NCI-H2171 (cell line): Measurements from ENCODE around the gene TMEM178A.
"Not testable (repeated sequence)": the region's sequence is repeated elsewhere in the genome, so short reads cannot be mapped to it uniquely, and the experiment has no call there.

ENCODE experiments used
- DNase-seq: peaks from one replicate; lab custom pipeline; 2025; lab: John Stamatoyannopoulos, UW

Gene TMEM178A

DNA sequence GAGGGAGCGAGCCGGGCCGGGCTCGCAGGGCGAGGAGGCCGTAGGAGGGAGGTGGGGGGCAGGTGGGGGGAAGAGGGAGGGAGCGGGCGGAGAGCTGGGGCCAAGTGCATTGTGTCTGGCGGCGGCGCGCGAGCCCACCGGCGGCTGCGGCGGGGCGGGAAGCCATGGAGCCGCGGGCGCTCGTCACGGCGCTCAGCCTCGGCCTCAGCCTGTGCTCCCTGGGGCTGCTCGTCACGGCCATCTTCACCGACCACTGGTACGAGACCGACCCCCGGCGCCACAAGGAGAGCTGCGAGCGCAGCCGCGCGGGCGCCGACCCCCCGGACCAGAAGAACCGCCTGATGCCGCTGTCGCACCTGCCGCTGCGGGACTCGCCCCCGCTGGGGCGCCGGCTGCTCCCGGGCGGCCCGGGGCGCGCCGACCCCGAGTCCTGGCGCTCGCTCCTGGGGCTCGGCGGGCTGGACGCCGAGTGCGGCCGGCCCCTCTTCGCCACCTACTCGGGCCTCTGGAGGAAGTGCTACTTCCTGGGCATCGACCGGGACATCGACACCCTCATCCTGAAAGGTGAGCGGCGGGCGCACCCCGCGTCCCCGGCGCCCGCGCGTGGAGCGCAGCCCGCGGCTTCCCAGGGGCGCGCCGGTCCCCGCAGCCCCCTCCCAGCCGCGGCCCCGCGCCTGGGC, at the start of gene TMEM178A:
TSS of gene TMEM178A (plus strand) at position 107 of the 680 bp plus-strand sequence. CDS start at position 165, 58 bp downstream.
- DNase-seq: peak; percentile 12

DNA sequence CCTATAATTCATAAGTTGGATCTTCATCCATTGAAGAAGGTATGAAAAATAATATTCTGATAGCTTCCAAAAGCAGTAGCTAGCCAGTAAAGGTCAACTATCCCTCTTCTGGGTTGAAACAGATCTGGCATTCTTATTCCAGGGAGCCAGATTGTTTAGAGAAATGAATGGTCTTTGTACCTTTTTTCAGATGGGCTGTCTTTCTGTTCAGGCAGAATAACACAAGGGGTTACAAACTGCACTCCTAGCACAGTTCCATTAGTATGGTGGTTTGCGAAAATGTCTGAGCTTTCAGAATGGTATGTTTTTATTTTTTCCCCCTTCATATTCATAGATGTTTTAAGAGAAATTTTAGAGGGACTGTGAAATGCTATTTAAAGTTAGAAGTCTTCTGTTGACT, 47.5 kb upstream of the TMEM178A start:
- DNase-seq: no peak

DNA sequence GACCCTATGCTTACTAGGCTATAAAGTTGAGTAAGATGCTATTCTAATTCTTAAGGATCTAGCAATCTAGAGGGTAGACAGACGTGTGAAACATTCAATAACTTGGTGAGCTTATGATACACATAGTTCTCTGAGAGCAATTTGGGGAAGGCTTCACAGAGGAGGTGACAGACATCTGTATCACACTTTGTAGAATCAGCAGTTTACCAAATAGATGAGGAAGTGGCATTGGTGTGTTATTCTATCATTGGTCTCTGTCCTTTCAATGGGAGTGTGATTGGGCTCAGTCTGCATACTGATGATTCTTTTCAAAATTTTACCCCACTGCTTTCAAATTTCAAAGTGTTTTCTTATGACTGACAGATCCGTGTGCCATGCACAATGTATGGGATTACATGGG, 47.0 kb upstream of the TMEM178A start:
- no peak for DNase-seq

DNA sequence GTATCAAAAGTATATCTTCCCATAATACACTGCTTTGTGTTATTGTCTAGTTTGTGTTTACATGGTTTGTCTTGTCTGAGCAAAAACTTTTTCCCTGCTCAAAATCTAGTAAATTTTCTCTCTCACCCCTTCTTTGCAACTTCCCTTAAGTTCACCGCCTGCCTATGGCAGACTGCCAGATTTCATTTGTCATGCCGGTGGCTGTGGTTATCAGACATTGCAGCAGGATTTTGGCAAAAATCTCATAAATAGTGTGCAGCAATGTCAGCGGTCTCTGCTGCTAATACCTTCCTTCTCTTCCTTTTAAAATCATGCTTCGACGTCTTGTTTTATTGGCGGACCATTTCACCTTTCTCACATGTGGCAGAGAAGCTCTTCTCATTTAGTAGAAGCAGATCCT, 45.6 kb upstream of the TMEM178A start:
- no peak for DNase-seq

DNA sequence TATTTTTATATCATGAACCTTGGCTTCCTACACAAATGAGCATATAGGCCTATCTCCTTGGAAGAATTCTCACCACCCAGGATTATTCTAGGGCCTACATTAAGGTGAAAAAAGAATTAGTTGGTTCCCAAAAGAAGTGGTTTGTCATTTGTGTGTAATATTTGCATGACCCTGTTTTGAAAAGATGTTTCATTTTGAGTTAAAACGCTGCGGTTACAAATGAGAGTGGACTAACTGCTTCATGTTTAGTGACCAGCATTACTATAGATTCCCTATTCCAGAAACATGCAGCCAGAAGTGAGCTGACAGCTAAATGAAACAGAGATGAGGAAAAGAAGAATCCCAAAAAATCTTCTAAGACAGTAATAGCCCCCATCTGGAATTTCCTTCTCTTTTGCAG, 44.1 kb upstream of the TMEM178A start:
- no peak for DNase-seq

DNA sequence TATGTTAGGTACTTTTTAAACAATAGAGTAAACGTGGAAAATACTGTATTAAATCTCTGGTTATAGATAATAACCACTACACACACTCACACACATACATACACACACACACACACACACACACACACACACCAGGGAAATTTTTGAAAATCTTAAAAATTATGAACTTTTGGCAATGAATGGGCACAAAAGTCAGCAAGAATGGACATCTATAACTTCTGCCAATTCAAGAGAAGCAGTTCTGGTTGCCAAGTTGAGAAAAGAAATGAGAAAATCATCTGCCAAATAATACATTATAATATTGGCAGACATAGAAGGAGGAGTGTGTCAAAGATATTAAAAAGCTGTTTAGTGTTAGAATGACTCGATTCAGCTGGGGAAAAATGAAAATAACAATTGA, 42.9 kb upstream of the TMEM178A start:
- no peak for DNase-seq

DNA sequence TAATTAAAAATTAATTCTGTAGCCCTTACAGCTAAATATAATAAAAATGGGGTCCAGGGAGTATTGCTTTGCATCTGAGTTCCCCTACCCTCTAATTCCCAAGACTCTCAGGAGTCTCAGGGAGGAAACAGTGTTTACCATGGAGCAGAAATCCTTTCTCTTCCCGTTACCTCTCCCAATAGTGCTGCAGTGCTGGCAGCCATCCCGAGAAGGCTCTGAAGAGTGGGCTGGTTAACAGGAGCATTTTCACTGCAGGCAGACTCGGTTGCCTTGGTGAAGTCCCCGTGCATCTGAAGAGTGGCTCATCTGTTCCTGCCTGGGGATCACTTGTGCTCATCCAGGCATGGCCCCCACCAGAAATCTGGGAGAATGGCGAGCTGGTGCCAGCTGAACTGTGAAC, 41.8 kb upstream of the TMEM178A start:
- DNase-seq: peak; percentile 48

DNA sequence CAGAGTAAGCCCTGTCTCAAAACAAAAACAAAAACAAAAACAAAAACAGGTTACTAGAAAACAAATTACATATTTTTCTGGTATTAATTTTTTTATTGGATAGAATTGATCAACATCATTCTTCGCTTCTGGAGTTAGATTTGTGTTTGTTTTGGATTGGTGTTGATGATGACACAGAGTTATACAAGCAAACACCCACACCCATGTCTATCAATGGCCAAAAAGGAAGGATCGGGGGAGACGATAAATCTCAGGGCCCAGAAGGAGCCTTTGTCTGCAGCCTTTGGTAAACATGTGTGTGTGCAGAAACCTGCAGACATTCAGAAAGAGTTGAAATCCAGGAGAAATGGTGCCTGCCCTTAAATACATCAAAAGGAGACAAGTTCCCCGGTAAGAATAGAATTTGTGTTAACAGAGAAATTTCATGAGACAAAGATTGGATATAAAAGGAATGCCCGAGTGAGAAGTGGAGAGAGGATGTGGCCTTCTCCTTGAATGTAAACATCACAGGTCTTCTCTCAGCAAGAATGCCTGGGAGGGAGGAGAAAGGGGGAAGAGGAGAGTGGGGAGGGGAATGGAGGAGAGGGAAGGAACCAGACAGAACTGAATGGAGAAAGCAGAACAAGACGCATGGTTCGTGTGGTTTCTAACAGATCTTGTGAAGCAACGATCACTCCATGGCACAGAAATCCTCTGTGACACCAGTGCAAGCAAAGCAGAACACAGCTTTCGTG, 40.4 kb upstream of the TMEM178A start:
- no peak for DNase-seq

DNA sequence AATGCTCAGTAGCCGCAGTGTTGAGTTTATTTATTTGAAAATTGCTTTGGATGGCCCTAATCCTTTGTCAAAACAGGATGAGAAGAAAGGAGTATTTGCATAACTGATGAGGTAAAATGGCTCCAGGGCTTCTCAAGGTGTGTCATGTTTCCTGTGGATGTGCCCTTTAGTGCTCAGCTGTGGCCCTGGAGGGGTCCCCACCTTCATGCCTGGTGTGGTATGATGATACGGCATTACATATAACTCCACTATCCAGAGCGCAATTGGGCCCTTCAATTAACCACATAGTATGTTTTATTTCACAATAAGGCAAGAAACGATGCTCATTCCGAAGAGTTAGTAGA, 39.8 kb upstream of the TMEM178A start:
- no peak for DNase-seq

DNA sequence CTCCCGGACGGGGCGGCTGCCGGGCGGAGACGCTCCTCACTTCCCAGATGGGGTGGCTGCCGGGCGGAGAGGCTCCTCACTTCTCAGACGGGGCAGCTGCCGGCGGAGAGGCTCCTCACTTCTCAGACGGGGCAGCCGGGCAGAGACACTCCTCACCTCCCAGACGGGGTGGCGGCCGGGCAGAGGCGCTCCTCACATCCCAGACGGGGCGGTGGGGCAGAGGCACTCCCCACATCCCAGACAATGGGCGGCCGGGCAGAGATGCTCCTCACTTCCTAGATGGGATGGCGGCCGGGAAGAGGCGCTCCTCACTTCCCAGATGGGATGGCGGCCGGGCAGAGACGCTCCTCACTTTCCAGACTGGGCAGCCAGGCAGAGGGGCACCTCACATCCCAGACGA, 37.4 kb upstream of the TMEM178A start:
- DNase-seq: not testable (repeated sequence)

DNA sequence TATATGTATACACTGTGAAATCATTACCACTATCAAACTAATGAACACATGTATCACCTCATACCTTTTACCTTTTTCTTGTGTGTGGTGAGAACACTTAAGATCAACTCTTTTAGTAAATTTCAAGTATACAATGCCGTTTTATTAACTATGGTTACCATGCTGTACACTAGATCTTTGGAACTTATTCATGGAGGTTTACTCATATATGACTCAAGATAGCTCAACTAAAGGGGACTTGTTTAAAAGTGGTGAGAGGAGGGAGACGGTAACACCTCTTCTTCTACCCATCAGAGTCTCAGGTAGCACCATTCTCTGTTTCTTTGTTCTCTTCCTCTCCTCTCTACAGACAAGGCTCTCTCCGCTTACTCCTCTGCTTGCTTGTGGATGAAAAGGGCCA, 36.1 kb upstream of the TMEM178A start:
- DNase-seq: no peak

DNA sequence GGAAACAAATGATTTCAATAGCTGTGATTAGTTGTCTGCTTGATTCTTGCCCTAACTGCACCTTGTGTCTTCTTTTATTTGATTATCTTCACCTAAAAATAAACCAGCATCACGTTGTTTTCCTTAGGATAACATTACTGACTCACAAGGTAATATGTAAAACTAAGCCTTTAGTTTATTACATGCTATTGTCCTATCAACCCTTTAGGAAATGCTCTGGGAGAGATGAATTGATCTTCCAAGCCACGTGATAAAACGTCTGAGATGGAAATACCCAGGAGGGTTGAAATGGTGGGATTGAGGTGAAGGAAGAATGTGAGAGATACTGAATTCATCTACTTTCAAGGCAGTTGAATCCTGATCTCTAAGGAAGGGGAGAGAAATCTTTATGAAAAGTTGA, 34.5 kb upstream of the TMEM178A start:
- no peak for DNase-seq

DNA sequence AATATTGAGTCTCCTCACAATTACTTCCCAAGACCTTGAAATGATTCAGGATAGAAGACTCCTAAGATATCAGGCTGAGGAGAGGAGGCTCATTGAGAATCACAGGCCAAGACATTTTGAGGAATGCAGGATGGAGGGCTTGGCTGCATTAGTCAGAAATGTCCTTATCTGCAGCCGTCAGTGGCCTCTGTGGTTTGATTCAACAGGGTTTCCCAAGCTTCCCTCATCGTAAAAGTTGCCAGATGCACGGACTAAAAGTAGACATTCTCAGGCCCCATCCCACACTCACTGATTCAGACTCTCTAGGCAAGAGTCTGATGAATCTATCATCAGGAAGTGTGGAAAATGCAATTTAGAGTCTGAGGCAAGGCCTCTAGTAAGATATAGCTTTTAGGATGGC, 34.0 kb upstream of the TMEM178A start:
- no peak for DNase-seq

DNA sequence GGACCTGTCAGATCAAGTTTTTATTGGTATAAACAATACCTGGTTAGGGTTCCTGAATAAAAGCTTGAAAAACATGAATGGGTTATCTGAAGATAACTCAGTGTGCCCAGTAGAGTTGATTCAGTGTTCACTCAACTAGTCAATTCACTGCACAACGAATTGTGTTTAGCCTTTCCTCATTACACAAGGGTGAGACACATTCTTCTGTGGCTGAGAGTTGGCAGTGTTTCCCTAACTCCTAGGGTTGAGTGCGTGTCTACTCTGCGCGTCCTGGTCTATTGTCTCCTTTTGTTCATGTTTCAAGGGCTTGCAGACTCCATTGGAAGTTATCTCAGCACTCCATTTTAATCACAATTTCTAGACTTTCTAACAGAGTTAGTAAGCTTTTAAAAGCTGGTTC, 32.8 kb upstream of the TMEM178A start:
- DNase-seq: no peak

DNA sequence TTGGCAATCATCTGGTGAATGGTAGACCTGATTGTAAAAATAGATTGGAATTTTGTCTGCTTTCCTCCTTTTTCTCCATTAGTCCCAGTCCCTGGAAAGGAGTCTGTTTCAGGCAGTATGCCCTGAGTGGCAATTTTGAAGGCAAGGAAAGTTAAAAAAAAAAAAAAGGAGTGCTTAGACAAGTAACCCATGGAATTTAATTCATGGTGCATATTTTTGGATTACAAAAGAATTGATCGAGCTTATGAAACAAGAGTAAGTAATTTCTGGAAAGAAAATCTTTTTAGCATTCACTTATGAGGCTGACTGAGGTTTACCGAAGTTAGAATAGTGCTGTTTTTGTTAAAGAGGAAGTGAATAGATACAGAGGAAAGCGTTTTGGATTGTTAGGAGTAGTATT, 29.4 kb upstream of the TMEM178A start:
- no peak for DNase-seq

DNA sequence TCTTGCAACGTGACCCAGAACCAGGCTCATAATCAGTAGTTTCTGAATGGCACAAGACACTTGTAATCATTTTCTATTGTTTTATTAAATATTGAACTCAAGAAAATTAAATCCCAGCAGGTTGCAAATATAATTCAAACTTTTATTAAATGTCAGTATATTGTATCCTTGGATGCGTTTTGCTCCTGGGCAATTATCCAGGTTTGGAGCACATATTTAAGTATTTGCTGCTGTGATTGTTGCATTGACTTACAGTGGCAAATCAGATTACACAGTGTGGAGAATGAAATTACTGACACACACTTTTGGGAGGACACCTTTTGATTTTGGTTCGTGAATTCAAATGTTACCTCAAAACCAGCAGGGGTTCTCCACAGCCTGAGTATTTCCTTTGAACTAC, 27.1 kb upstream of the TMEM178A start:
- DNase-seq: no peak

DNA sequence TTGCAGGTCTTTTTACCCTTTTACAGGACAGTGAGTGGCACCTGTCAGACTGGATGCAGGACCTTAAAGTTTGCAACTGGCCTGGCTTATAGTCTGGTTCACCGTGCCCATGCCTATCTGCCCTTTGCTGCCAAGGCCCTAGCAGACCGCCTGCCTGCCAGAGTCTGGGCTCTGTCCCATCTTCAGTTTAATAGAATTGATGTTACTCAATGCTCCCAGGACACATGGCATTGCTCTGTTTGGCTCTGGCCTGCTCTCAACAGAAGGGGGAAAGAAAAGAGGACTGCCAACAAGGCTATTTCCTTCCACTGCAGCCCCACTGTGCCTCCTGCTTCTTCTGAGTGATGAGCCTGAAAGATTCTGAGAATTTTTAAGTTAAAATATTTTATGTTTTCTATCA, 25.6 kb upstream of the TMEM178A start:
- no peak for DNase-seq

DNA sequence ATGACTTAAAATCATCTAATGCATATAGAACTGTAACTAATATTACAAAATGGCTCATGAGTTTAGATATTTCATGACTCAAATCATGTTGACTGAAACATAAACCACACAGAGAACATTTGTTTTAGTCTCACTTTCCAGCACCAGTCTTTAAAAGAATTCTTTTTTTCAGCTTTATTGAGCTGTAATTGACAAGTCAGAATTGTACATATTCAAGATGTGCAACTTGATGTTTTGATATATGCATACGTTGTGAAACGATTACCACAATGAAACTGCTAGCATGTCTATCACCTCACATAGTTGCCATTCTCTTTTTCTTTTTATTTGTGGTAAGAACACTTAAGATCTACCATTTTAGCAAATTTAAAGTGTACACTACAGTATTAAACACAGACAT, 25.0 kb upstream of the TMEM178A start:
- DNase-seq: no peak

DNA sequence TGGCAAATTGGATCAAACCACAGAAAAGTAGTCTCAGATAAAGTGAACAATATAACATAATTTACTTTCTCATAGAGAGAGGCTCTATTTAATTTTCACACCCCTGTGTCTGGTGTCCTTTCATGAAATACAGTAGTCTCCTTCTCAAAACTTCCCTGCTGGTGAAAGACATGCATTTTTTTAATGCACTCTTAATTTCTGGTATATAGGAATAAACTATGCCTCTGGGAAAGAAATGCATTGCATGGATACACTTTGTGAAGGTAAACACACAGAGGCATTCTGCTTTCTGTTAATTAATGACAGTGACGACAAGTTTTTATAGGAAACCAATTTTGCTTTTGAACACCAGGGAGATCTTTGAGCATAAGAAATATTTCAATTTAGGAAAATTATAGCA, 24.1 kb upstream of the TMEM178A start:
- DNase-seq: no peak

DNA sequence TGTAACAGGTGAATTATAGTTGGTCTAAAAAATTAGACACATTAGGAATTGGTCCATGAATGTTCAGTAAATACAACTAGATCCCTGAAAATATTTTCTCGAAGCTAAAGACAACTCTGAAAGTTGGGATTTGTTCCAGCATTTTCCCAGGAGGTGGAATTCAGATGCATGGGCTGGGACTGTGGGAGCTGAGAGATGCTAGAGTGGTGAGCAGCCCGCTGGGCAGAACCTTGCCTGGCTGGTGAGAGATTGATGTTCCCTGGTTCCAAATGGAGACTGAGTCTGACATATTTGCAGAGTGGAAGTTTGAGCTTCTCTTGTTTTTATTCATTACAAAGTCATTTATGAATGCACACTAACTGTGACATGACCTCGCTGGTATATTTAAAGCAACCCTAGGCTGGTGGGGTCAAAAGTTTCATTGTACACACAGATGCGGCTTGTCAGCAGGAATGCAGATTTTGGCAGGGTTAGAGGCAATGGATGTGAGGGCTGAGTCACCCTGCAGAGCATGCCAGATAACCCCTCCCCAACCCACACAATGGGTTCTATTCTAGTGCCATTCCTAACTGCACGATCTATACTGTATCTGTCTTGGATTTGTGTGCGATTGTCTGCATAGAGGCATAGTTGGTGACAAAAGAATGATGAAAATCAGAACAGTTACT, 23.5 kb upstream of the TMEM178A start:
- DNase-seq: no peak

DNA sequence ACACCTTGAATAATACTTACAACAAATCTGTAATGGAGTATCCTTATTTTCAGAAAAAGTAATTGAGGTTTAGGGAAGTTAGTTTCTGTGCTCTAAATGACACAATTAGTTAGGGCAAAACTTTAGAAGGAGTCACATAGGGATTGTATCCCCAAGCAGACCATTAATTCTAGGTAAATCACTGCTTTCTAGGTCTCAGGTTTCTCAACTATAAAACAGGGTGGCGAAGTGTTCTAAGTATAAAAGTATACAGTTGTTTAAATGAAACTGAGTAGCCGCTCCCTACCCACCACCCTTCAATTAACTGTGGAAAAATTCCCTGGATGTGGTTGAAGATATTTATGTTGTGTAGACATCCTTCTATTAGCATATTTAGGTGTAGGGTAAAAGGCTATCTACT, 19.9 kb upstream of the TMEM178A start:
- no peak for DNase-seq

DNA sequence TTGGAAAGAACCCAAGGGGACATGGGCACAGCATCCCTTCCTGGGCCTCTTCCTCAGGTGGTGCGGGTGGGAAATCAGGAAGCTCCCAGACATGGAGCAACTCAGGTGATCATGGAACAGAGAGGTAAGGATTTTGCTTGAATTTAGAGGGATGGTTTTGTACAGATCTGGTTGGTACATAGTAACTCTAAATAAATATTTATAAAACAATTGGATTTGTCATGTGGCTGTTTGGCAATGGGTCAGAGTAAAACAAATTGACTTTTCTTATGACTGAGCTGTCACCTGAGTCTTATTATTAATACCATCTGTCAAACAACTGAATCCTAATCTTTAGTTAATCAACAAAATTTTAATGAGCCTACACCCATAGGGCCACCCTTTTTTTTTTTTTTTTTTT, 19.4 kb upstream of the TMEM178A start:
- DNase-seq: no peak

DNA sequence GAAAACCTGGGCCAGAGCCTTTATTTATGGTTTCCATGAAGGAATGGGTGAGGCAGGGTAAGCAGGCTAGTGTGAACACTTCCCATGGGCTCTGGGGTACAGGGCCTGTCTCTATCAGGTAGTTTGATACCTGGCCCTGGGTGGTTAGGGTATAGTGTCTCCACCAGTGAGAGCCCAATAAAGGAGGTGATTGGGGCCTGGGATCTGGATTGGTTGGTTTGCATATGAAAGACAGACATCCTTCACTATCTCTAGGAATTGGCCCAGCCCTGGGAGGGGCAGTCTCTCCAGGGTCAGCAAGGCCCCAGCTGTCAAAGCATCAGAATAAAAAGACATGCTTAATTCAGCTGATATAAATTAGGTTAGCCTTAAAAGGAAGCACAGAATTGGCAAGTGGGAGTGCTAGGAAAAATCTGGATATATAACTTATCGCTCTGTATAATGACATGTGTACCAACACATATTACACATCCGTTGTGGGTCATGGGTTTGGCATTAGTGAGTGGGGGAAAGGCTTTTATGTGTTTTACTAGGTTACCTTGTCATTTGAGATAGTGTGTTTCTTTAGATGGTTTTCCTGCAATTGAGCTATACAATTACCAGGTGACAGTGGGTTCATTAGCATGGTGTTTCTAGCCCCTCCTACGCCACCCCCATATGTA, 18.5 kb upstream of the TMEM178A start:
- DNase-seq: no peak
